IMR-90 (cell line): ENCODE data around the gene SYTL2. TPM values are rescaled to one million over a fixed set of nuclear protein-coding genes. Genes with fewer than 3 reads are reported as not detected.

Experiments used
- ATAC-seq: fragments of 200-7000 bp; cut with Tn5 transposase; 2 replicates; pipeline ENCODE4 v1.9.1; 2020; ENCODE audit warnings: low read depth, mild to moderate bottlenecking, moderate library complexity
- BruUV-seq: library from RNA; stranded (reverse); fragments of 400-500 nt; replicated peaks from 2 replicates; lab custom pipeline; 2021; lab: Mats Ljungman, UMichigan
- CTCF ChIA-PET: fragments of 300-600 bp; formaldehyde crosslinking; extraction: SDS; loops from one replicate; lab custom pipeline; 2021; ENCODE audit warnings: antibody characterized with exemption; lab: Yijun Ruan, JAX
- POLR2A ChIA-PET: fragments of 300-600 bp; sonication (Branson Sonifier 250); formaldehyde crosslinking; loops from one replicate; lab custom pipeline; 2022; ENCODE audit warnings: antibody characterized with exemption; ENCODE audit not compliant: unreplicated experiment; lab: Charles Lee
- DNase-seq: peaks from one replicate; pipeline ENCODE4 v3.0.0; 2013
- H2AFZ ChIP-seq: replicated peaks from 2 replicates; pipeline ENCODE3; 2013; ENCODE audit warnings: low read length, mild to moderate bottlenecking; ENCODE audit not compliant: poor library complexity
- H2AK5ac ChIP-seq: 2 replicates; pipeline ENCODE4 v1.6.1; 2013; ENCODE audit warnings: low read depth, low read length, inconsistent platforms
- H2AK9ac ChIP-seq: replicated peaks from 2 replicates; pipeline ENCODE3; 2013; ENCODE audit warnings: mild to moderate bottlenecking, low read depth, low read length, moderate library complexity; ENCODE audit not compliant: poor library complexity
- H2BK120ac ChIP-seq: 2 replicates; pipeline ENCODE4 v1.6.1; 2013; ENCODE audit warnings: low read depth, low read length, inconsistent platforms
- H2BK15ac ChIP-seq: 3 replicates; pipeline ENCODE4 v1.6.1; 2013; ENCODE audit warnings: low read depth, low read length, inconsistent platforms
- H2BK20ac ChIP-seq: 2 replicates; pipeline ENCODE4 v1.6.1; 2013; ENCODE audit warnings: low read depth, mild to moderate bottlenecking, inconsistent platforms, low read length, moderate library complexity
- H2BK5ac ChIP-seq: 2 replicates; pipeline ENCODE4 v1.6.1; 2013; ENCODE audit warnings: mild to moderate bottlenecking, low read depth, low read length, inconsistent platforms; ENCODE audit not compliant: poor library complexity, severe bottlenecking
- H3K14ac ChIP-seq: replicated peaks from 2 replicates; pipeline ENCODE4 v1.6.1; 2013; ENCODE audit warnings: low read depth, low read length, inconsistent platforms
- H3K18ac ChIP-seq: 2 replicates; pipeline ENCODE4 v1.6.1; 2013; ENCODE audit warnings: low read depth, low read length, control low read depth
- H3K23ac ChIP-seq: 2 replicates; pipeline ENCODE4 v1.6.1; 2013; ENCODE audit warnings: low read depth, low read length, inconsistent platforms
- H3K27ac ChIP-seq: 2 replicates; pipeline ENCODE4 v1.5.1; 2013; ENCODE audit warnings: mild to moderate bottlenecking, control low read depth, low read length; ENCODE audit not compliant: insufficient read depth
- H3K27me3 ChIP-seq: 2 replicates; pipeline ENCODE4 v1.6.1; 2013; ENCODE audit warnings: low read length; ENCODE audit not compliant: control insufficient read depth, insufficient read depth
- H3K36me3 ChIP-seq: 2 replicates; pipeline ENCODE4 v1.6.1; 2013; ENCODE audit warnings: low read length, mixed read lengths; ENCODE audit not compliant: control insufficient read depth, insufficient read depth
- H3K4ac ChIP-seq: 2 replicates; pipeline ENCODE4 v1.6.1; 2013; ENCODE audit warnings: low read depth, low read length, inconsistent platforms
- H3K4me1 ChIP-seq: 2 replicates; pipeline ENCODE4 v1.6.1; 2013; ENCODE audit warnings: low read length, mixed read lengths; ENCODE audit not compliant: control insufficient read depth, insufficient read depth
- H3K4me2 ChIP-seq: 2 replicates; pipeline ENCODE4 v1.6.1; 2013; ENCODE audit warnings: low read depth, mild to moderate bottlenecking, control low read depth, low read length, moderate library complexity
- H3K4me3 ChIP-seq: 2 replicates; pipeline ENCODE4 v1.5.1; 2013; ENCODE audit warnings: low read depth, mild to moderate bottlenecking, control low read depth, low read length, moderate library complexity; ENCODE audit not compliant: insufficient read depth
- H3K56ac ChIP-seq: 2 replicates; pipeline ENCODE4 v1.6.1; 2013; ENCODE audit warnings: low read length, inconsistent platforms; ENCODE audit not compliant: insufficient read depth; ENCODE audit errors: extremely low read depth
- H3K79me1 ChIP-seq, 2 experiments: 2 replicates each; pipeline ENCODE4 v1.6.1; 2013; ENCODE audit warnings: low read length in 2 of 2, inconsistent platforms in 1 of 2, low read depth in 1 of 2
- H3K9ac ChIP-seq: 2 replicates; pipeline ENCODE4 v1.6.1; 2013; ENCODE audit warnings: low read depth, low read length, control low read depth
- H3K9me1 ChIP-seq: 2 replicates; pipeline ENCODE4 v1.6.1; 2013; ENCODE audit warnings: low read length, inconsistent platforms; ENCODE audit not compliant: insufficient read depth
- H3K9me3 ChIP-seq: 2 replicates; pipeline ENCODE4 v1.6.1; 2013; ENCODE audit warnings: low read length; ENCODE audit not compliant: control insufficient read depth, insufficient read depth
- H4K20me1 ChIP-seq: 2 replicates; pipeline ENCODE4 v1.6.1; 2013; ENCODE audit warnings: low read length, inconsistent platforms; ENCODE audit not compliant: insufficient read depth
- H4K5ac ChIP-seq: 2 replicates; pipeline ENCODE4 v1.6.1; 2013; ENCODE audit warnings: mild to moderate bottlenecking, low read depth, low read length, control low read depth
- H4K8ac ChIP-seq, 2 experiments: 2 replicates each; pipeline ENCODE4 v1.6.1; 2013; ENCODE audit warnings: low read depth in 2 of 2, low read length in 2 of 2, control low read depth in 1 of 2, inconsistent platforms in 1 of 2
- H4K91ac ChIP-seq: 2 replicates; pipeline ENCODE4 v1.6.1; 2013; ENCODE audit warnings: low read depth, low read length, inconsistent platforms; ENCODE audit not compliant: insufficient read depth
- ELK1 ChIP-seq: fragments of 150-350 bp; IDR thresholded peaks from 2 replicates; pipeline ENCODE4 v1.6.1; 2016; ENCODE audit warnings: low read depth, mild to moderate bottlenecking, low read length, moderate library complexity, borderline replicate concordance
- FOS ChIP-seq: fragments of 150-350 bp; IDR thresholded peaks from 2 replicates; pipeline ENCODE4 v1.6.1; 2016; ENCODE audit warnings: low read depth, low read length
- RCOR1 ChIP-seq: IDR thresholded peaks from 2 replicates; pipeline ENCODE4 v1.6.1; 2012; ENCODE audit warnings: mild to moderate bottlenecking, low read length, improper control_type of control experiment; ENCODE audit not compliant: insufficient replicate concordance
- WGBS, 2 experiments: methylation state at CpG; one replicate each; pipeline versions ENCODE4 v1.1.5 to v1.1.7; 2013; ENCODE audit warnings: missing lambda C conversion rate in 2 of 2; ENCODE audit not compliant: insufficient read length in 1 of 2; ENCODE audit errors: extremely low coverage in 2 of 2; 5-methylcytosine and 5-hydroxymethylcytosine counted together
- dilution Hi-C: fragments of 300-500 bp; cut with HindIII; formaldehyde crosslinking; loops from one replicate; pipeline ENCODE4 v1.14.3; 2018; ENCODE audit warnings: low sequenced_read_pairs; ENCODE audit not compliant: unreplicated experiment
- in situ Hi-C: fragments of 300-500 bp; cut with MboI; formaldehyde crosslinking; loops from 3 replicates; pipeline ENCODE4 v1.14.3; 2019; ENCODE audit warnings: low sequenced_read_pairs, inconsistent platforms, mixed read lengths
- intact Hi-C: fragments of 100-400 bp; cut with micrococcal nuclease; formaldehyde crosslinking; loops from 2 replicates; pipeline ENCODE4 v1.10.0; 2022
- polyA plus RNA-seq, 3 experiments: library from polyadenylated mRNA; depleted of rRNA; stranded (reverse); fragments of >200 nt; gene quantifications; 2 replicates each; pipeline ENCODE4 v1.2.3, GENCODE V29; 2012; ENCODE audit warnings: low replicate concordance in 1 of 3
- total RNA-seq: library from RNA; depleted of rRNA; stranded (reverse); fragments of >200 nt; gene quantifications from 2 replicates; pipeline ENCODE4 v1.2.3, GENCODE V29; 2012

Gene SYTL2
- total and polyA plus RNA-seq, 2 of the 4 experiments (the other 2 are of a cell fraction), result 45.2 to 70.0 TPM

- TF ChIP-seq RCOR1, result no peak
These were observed 110.8 kb downstream of the SYTL2 start (continued) for GRCh38 chr11:85699957-85700741.

GRCh38 chr11:85698195-85698594, 112.7 kb downstream of the SYTL2 start:
- ChIA-PET POLR2A (interaction anchor here (0.6 kb wide), 1 partner anchor 638 kb away, joined by 4 read pairs; no protein-coding TSS in a partner anchor), CTCF (no interaction called here)
- Histone ChIP-seq H3K4me2 (no peak overlapping the region), H2BK15ac (no peak overlapping the region), H3K79me1 (no peaks in the 10 kb centered on the region), H2BK5ac (no peak overlapping the region), H3K4me1 (peaks cover 6% of the 10 kb centered on the region), H3K9me3 (no peaks in the 10 kb centered on the region), H3K9me1 (no peaks in the 10 kb centered on the region), H4K8ac (no peak overlapping the region), H3K27me3 (no peaks in the 10 kb centered on the region), H2BK120ac (no peak overlapping the region), H3K14ac (no peak overlapping the region), H3K9ac (no peak overlapping the region), H3K56ac (no peak overlapping the region), H3K18ac (no peak overlapping the region), H2AK9ac (no peak overlapping the region), H2AK5ac (no peak overlapping the region), H3K36me3 (peaks cover 21% of the 10 kb centered on the region), H3K4me3 (no peak overlapping the region), H4K20me1 (no peaks in the 10 kb centered on the region), H2BK20ac (no peak overlapping the region), H3K27ac (no peak overlapping the region), H3K4ac (no peak overlapping the region), H3K23ac (no peak overlapping the region), H2AFZ (no peak overlapping the region), H4K91ac (no peak overlapping the region), H4K5ac (no peak overlapping the region)
- ATAC-seq (no peak), DNase-seq (no peak)
- TF ChIP-seq FOS, result no peak
- TF ChIP-seq ELK1, result no peak
- no peak for TF ChIP-seq RCOR1
- no CpG with 5 or more reads among the region's 1 CpG for WGBS, 2 experiments
- dilution Hi-C loops (no loop called here), in situ Hi-C loops (loop anchor here (25.0 kb wide), 1 partner anchor 589 kb away; no protein-coding TSS in a partner anchor), intact Hi-C loops (no loop called here)
- no TSS peak for BruUV-seq
